K562 (cell line): Measurements from ENCODE around the gene INS. TPM values are rescaled to one million over a fixed set of nuclear protein-coding genes. Genes with fewer than 3 reads are reported as not detected.

Experiments used
- ATAC-seq: fragments of 200-7000 bp; cut with Tn5 transposase; 3 replicates; pipeline ENCODE4 v1.9.1; 2020; ENCODE audit warnings: moderate library complexity
- BruUV-seq: library from RNA; stranded (reverse); fragments of 400-500 nt; replicated peaks from 2 replicates; lab custom pipeline; 2021; lab: Mats Ljungman, UMichigan
- CTCF ChIA-PET: fragments of 300-600 bp; formaldehyde crosslinking; extraction: SDS; loops from one replicate; lab custom pipeline; 2021; ENCODE audit warnings: low intra/inter-chr PET ratio; lab: Yijun Ruan, JAX
- POLR2A ChIA-PET: fragments of 300-600, 350-650 bp; sonication (Branson Sonifier 250); formaldehyde crosslinking; extraction: SDS; loops from one replicate; lab custom pipeline; 2021; ENCODE audit warnings: antibody characterized with exemption, inconsistent platforms; lab: Yijun Ruan, JAX
- DNase-seq, 4 experiments: peaks; one replicate each; pipeline versions ENCODE4 v3.0.0 to v3.0.0-alpha.2; 2011 to 2018; ENCODE audit warnings: low spot score in 3 of 4, mixed read lengths in 3 of 4; ENCODE audit errors: extremely low read depth in 1 of 4
- FAIRE-seq: peaks from 2 replicates; lab custom pipeline; 2011; peaks lifted over from hg19 to GRCh38; lab: Jason Lieb, UNC
- H2AFZ ChIP-seq: 2 replicates; pipeline ENCODE4 v1.6.0; 2011; ENCODE audit warnings: low read depth, low read length, control low read depth, inconsistent platforms
- H3K27ac ChIP-seq: fragments of 200-600 bp; 3 replicates; pipeline ENCODE4 v1.8.0; 2011; ENCODE audit warnings: low read depth, mild to moderate bottlenecking, control low read depth, inconsistent platforms, low read length, moderate library complexity, mixed read lengths; ENCODE audit errors: extremely low read depth
- H3K27me3 ChIP-seq, 2 experiments: fragments of 300-600 bp in 1 of 2; 2 replicates in 1 of 2; 3 replicates in 1 of 2; pipeline versions ENCODE4 v1.6.0 to v1.8.0; 2011; ENCODE audit warnings: inconsistent platforms in 2 of 2, low read length in 2 of 2, mild to moderate bottlenecking in 1 of 2, mixed read lengths in 1 of 2, moderate library complexity in 1 of 2; ENCODE audit not compliant: control insufficient read depth in 2 of 2, insufficient read depth in 2 of 2
- H3K36me3 ChIP-seq: fragments of 300-600 bp; 3 replicates; pipeline ENCODE4 v1.8.0; 2011; ENCODE audit warnings: mild to moderate bottlenecking, low read length, inconsistent platforms; ENCODE audit not compliant: control insufficient read depth, insufficient read depth
- H3K4me1 ChIP-seq, 2 experiments: fragments of 200-600 bp in 1 of 2; replicated peaks in 1 of 2; 2 replicates in 1 of 2; 3 replicates in 1 of 2; pipeline versions ENCODE4 v1.5.1 to v1.8.0; 2011; ENCODE audit warnings: inconsistent platforms in 2 of 2, low read length in 2 of 2, mild to moderate bottlenecking in 1 of 2, mixed read lengths in 1 of 2, moderate library complexity in 1 of 2; ENCODE audit not compliant: control insufficient read depth in 2 of 2, insufficient read depth in 2 of 2
- H3K4me2 ChIP-seq: 2 replicates; pipeline ENCODE4 v1.6.1; 2011; ENCODE audit warnings: low read length, control low read depth, inconsistent platforms, mixed read lengths; ENCODE audit not compliant: insufficient read depth
- H3K4me3 ChIP-seq: fragments of 200-600 bp; sonication (generic), shearing (Covaris generic); 2 replicates; pipeline ENCODE4 v1.5.1; 2016; ENCODE audit warnings: control low read depth, inconsistent platforms
- H3K79me2 ChIP-seq: fragments of 200-600 bp; 3 replicates; pipeline ENCODE4 v1.8.0; 2011; ENCODE audit warnings: low read length, inconsistent platforms; ENCODE audit not compliant: control insufficient read depth, insufficient read depth
- H3K9ac ChIP-seq, 2 experiments: 2 replicates each; pipeline versions ENCODE4 v1.6.0 to v1.6.1; 2011; ENCODE audit warnings: low read depth in 2 of 2, low read length in 2 of 2, control low read depth in 1 of 2, inconsistent platforms in 1 of 2, mild to moderate bottlenecking in 1 of 2, mixed read lengths in 1 of 2; ENCODE audit not compliant: insufficient read depth in 1 of 2
- H3K9me1 ChIP-seq: one replicate; pipeline ENCODE4 v1.6.0; 2011; ENCODE audit warnings: inconsistent platforms, mild to moderate bottlenecking, low read length, moderate library complexity; ENCODE audit not compliant: control insufficient read depth, insufficient read depth
- H3K9me3 ChIP-seq: replicated peaks from 2 replicates; pipeline ENCODE4 v1.5.1; 2011; ENCODE audit warnings: low read depth, low read length, inconsistent platforms; ENCODE audit not compliant: control insufficient read depth, insufficient read depth
- H4K20me1 ChIP-seq: replicated peaks from 2 replicates; pipeline ENCODE4 v1.6.1; 2011; ENCODE audit warnings: low read length, inconsistent platforms, mixed read lengths; ENCODE audit not compliant: control insufficient read depth, insufficient read depth
- COPS2 ChIP-seq: fragments of 450-650 bp; conservative IDR thresholded peaks from 2 replicates; pipeline ENCODE4 v1.6.1; 2016; ENCODE audit warnings: mild to moderate bottlenecking, moderate library complexity
- EZH2 ChIP-seq: IDR thresholded peaks from 2 replicates; pipeline ENCODE4 v1.6.1; 2012; ENCODE audit warnings: low read depth, mild to moderate bottlenecking, inconsistent platforms, low read length, borderline replicate concordance
- PHF21A ChIP-seq: fragments of 450-650 bp; IDR thresholded peaks from 2 replicates; pipeline ENCODE4 v1.6.1; 2017; ENCODE audit warnings: low read depth, borderline replicate concordance
- PPARD ChIP-seq: fragments of 250-450 bp; sonication (Bioruptor Pico); IDR thresholded peaks from 2 replicates; pipeline ENCODE4 v1.8.0; 2022; ENCODE audit warnings: inconsistent platforms, mild to moderate bottlenecking, moderate library complexity
- PRMT5 ChIP-seq: sonication (generic); formaldehyde crosslinking; IDR thresholded peaks from 2 replicates; pipeline ENCODE4 v1.5.0; 2020; ENCODE audit warnings: missing genetic modification reagents
- PRPF4 ChIP-seq: fragments of 200-400 bp; formaldehyde crosslinking; IDR thresholded peaks from one replicate; pipeline ENCODE4 v1.6.1; 2017; ENCODE audit warnings: low read length, low read depth, mild to moderate bottlenecking; ENCODE audit not compliant: insufficient read depth, poor library complexity, severe bottlenecking
- RBM34 ChIP-seq: fragments of 200-400 bp; formaldehyde crosslinking; IDR thresholded peaks from 2 replicates; pipeline ENCODE4 v1.6.1; 2018; ENCODE audit warnings: low read length, borderline replicate concordance; ENCODE audit not compliant: insufficient read depth
- TAF9B ChIP-seq: fragments of 450-650 bp; IDR thresholded peaks from 2 replicates; pipeline ENCODE4 v1.6.1; 2018; ENCODE audit warnings: mild to moderate bottlenecking; ENCODE audit not compliant: partially characterized antibody
- TEAD1 ChIP-seq, 2 experiments: fragments of 450-650 bp in 1 of 2; sonication (generic) in 1 of 2; formaldehyde crosslinking; IDR thresholded peaks; 2 replicates each; pipeline versions ENCODE4 v1.4.0 to v1.8.0; 2020 to 2022; ENCODE audit warnings: mild to moderate bottlenecking in 2 of 2, missing genetic modification reagents in 1 of 2
- WGBS: fragments of 100-300 bp; shearing (Covaris generic); methylation state at CpG from one replicate; pipeline ENCODE4 v1.1.6; 2016; ENCODE audit warnings: low coverage, mixed read lengths; ENCODE audit not compliant: insufficient coverage; ENCODE audit errors: missing lambda C conversion rate; 5-methylcytosine and 5-hydroxymethylcytosine counted together
- in situ Hi-C: fragments of 300-500 bp; cut with MboI; formaldehyde crosslinking; loops from 4 replicates; pipeline ENCODE4 v1.15.0; 2018; ENCODE audit warnings: inconsistent platforms, mixed read lengths
- intact Hi-C: fragments of 100-400 bp; cut with micrococcal nuclease; formaldehyde crosslinking; loops from 2 replicates; pipeline ENCODE4 v1.14.2; 2022
- polyA plus RNA-seq, 8 experiments: library from polyadenylated mRNA; depleted of rRNA in 4 of 8; stranded (reverse) in 5 of 8; unstranded in 3 of 8; fragments of >200 nt; fragmentation: Nextera tagmentation in 2 of 8; fragmentation: Illumina TruSeq in 1 of 8; extraction: Ambion mirVana in 2 of 8; extraction: Trizol in 1 of 8; gene quantifications; 2 replicates each; pipeline versions ENCODE4 v1.2.1 to v1.2.3, GENCODE V29; 2011 to 2014; ENCODE audit warnings: inconsistent platforms in 1 of 8, missing spikeins in 1 of 8
- total RNA-seq, 7 experiments: library from RNA; depleted of rRNA in 6 of 7; stranded (reverse); fragments of >200 nt in 6 of 7; fragmentation: Illumina TruSeq in 2 of 7; extraction: Trizol in 2 of 7; gene quantifications; 2 replicates each; pipeline versions ENCODE4 v1.2.1 to v1.2.3, GENCODE V29; 2011 to 2021; ENCODE audit warnings: low replicate concordance in 1 of 7
- TF ChIP-seq, protein P1 (sequence below): IDR thresholded peaks from 2 replicates; pipeline ENCODE4 v1.6.1; 2011; ENCODE audit not compliant: insufficient read length; ENCODE audit errors: extremely low read depth
- TF ChIP-seq, protein P2 (sequence below): fragments of 250-450 bp; sonication (Bioruptor Pico); IDR thresholded peaks from 2 replicates; pipeline ENCODE4 v1.5.1; 2021; ENCODE audit warnings: mild to moderate bottlenecking
- TF ChIP-seq, protein P3 (sequence below), 2 experiments: fragments of 450-650 bp; IDR thresholded peaks; 2 replicates each; pipeline ENCODE4 v1.6.1; 2018; ENCODE audit warnings: mild to moderate bottlenecking in 2 of 2, low read depth in 1 of 2; ENCODE audit not compliant: partially characterized antibody in 2 of 2
- TF ChIP-seq, protein P4 (sequence below): fragments of 200-800 bp; sonication (Bioruptor generic); IDR thresholded peaks from 2 replicates; pipeline ENCODE4 v1.6.1; 2017; ENCODE audit warnings: missing genetic modification characterization, missing compliant biosample characterization

The INS gene
- total and polyA plus RNA-seq, 9 of the 15 experiments (the other 6 are each of a cell fraction or from before 2014, with no cell fraction given), result not detected

DNA sequence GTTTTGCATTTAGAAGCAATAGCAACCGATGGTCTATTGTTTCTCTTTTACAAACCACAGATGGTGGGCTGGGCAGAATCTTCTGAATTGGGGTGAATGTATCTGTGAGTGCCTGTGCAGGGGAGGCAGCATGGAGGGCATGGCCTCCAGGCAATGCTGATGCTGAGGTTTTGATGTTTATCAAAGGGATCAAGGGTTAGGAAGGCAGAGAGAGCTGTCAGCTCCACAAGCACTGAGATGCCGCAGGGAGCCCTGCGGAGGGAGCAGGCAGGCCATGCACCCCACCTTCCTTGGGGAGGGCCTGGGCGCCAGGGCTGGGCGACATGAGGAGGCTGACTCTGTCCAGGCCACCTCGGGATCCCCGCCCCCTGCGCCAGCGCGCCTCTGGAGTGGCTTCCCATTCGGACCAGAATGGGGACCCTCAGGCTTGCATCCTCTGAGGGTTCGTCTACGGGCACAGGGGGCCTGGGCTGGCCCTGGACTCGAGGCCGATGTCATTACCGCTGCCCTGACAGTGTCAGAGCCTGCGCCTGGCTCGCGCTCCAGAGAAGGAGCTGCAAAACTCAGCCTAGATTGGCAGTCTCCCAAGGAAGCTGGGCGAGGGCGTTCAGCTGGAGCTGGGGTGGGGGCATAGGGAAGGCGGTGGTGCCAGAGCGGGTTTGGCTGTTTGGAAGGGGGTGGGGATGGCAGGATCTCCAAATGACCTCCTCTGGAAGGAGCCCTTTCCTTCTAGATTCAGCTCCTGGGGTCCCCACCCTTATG, 24.5 kb upstream of the INS start:
- WGBS, result 1% methylated on average over 22 of the region's 23 CpGs
- Histone ChIP-seq H3K27ac (no peak overlapping the region), H3K79me2 (no peaks in the 10 kb centered on the region), H3K9me1 (peaks cover 5% of the 10 kb centered on the region), H3K4me3 (no peak overlapping the region), H3K9ac (no peak overlapping the region), H3K4me1 (peaks cover 0 to 25% of the 10 kb centered on the region in 2 experiments; a peak in 2 of 5 replicates), H3K36me3 (no peaks in the 10 kb centered on the region), H4K20me1 (peaks cover 10% of the 10 kb centered on the region), H2AFZ (no peak overlapping the region), H3K9me3 (no peaks in the 10 kb centered on the region), H3K27me3 (peaks cover 20 to 95% of the 10 kb centered on the region in 2 experiments), H3K4me2 (no peak overlapping the region)
- FAIRE-seq, result no peak
- BruUV-seq, result no TSS peak
- ChIA-PET POLR2A (interaction anchor here (1.0 kb wide), 1 partner anchor 9 kb away, joined by 3 read pairs; no protein-coding TSS in a partner anchor), CTCF (no interaction called here)
- no peak for ATAC-seq
- in situ Hi-C loops (no loop called here), intact Hi-C loops (no loop called here)
- no peak for DNase-seq
- TF ChIP-seq, protein P1, sequence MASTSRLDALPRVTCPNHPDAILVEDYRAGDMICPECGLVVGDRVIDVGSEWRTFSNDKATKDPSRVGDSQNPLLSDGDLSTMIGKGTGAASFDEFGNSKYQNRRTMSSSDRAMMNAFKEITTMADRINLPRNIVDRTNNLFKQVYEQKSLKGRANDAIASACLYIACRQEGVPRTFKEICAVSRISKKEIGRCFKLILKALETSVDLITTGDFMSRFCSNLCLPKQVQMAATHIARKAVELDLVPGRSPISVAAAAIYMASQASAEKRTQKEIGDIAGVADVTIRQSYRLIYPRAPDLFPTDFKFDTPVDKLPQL, result no peak
- TF ChIP-seq, protein P2, sequence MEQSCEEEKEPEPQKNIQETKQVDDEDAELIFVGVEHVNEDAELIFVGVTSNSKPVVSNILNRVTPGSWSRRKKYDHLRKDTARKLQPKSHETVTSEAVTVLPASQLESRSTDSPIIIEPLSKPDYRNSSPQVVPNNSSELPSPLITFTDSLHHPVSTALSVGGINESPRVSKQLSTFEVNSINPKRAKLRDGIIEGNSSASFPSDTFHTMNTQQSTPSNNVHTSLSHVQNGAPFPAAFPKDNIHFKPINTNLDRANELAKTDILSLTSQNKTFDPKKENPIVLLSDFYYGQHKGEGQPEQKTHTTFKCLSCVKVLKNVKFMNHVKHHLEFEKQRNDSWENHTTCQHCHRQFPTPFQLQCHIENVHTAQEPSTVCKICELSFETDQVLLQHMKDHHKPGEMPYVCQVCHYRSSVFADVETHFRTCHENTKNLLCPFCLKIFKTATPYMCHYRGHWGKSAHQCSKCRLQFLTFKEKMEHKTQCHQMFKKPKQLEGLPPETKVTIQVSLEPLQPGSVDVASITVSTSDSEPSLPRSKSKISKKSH (CRISPR knock-in tag), result no peak
- TF ChIP-seq PRMT5 (CRISPR knock-in tag), result no peak
- no peak for TF ChIP-seq TAF9B
- TF ChIP-seq, protein P3, sequence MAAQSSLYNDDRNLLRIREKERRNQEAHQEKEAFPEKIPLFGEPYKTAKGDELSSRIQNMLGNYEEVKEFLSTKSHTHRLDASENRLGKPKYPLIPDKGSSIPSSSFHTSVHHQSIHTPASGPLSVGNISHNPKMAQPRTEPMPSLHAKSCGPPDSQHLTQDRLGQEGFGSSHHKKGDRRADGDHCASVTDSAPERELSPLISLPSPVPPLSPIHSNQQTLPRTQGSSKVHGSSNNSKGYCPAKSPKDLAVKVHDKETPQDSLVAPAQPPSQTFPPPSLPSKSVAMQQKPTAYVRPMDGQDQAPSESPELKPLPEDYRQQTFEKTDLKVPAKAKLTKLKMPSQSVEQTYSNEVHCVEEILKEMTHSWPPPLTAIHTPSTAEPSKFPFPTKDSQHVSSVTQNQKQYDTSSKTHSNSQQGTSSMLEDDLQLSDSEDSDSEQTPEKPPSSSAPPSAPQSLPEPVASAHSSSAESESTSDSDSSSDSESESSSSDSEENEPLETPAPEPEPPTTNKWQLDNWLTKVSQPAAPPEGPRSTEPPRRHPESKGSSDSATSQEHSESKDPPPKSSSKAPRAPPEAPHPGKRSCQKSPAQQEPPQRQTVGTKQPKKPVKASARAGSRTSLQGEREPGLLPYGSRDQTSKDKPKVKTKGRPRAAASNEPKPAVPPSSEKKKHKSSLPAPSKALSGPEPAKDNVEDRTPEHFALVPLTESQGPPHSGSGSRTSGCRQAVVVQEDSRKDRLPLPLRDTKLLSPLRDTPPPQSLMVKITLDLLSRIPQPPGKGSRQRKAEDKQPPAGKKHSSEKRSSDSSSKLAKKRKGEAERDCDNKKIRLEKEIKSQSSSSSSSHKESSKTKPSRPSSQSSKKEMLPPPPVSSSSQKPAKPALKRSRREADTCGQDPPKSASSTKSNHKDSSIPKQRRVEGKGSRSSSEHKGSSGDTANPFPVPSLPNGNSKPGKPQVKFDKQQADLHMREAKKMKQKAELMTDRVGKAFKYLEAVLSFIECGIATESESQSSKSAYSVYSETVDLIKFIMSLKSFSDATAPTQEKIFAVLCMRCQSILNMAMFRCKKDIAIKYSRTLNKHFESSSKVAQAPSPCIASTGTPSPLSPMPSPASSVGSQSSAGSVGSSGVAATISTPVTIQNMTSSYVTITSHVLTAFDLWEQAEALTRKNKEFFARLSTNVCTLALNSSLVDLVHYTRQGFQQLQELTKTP (IDR thresholded peaks at IDR 0.05; ENCODE audit: low read depth in 1 of 2, partially characterized antibody in 2 of 2), result no peak
- TF ChIP-seq PPARD, result no peak
- TF ChIP-seq EZH2, result no peak
- TF ChIP-seq PHF21A, result no peak
- TF ChIP-seq, protein P4, sequence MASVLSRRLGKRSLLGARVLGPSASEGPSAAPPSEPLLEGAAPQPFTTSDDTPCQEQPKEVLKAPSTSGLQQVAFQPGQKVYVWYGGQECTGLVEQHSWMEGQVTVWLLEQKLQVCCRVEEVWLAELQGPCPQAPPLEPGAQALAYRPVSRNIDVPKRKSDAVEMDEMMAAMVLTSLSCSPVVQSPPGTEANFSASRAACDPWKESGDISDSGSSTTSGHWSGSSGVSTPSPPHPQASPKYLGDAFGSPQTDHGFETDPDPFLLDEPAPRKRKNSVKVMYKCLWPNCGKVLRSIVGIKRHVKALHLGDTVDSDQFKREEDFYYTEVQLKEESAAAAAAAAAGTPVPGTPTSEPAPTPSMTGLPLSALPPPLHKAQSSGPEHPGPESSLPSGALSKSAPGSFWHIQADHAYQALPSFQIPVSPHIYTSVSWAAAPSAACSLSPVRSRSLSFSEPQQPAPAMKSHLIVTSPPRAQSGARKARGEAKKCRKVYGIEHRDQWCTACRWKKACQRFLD (CRISPR knock-in tag), result no peak
- TF ChIP-seq PRPF4, result no peak
- TF ChIP-seq RBM34, result no peak
- TF ChIP-seq COPS2, result no peak
- no peak for TF ChIP-seq TEAD1 (CRISPR knock-in tag; IDR thresholded peaks at IDR 0.05)
